ENCODE data around the gene CSNK2A3. TPM values are rescaled to one million over a fixed set of nuclear protein-coding genes. Genes with fewer than 3 reads are reported as not detected.

Gene CSNK2A3
- total and polyA plus RNA-seq, 2 of the 13 experiments (the other 11 are each of a cell fraction or from before 2014, with no cell fraction given) = 1.7 to 3.5 TPM

DNA sequence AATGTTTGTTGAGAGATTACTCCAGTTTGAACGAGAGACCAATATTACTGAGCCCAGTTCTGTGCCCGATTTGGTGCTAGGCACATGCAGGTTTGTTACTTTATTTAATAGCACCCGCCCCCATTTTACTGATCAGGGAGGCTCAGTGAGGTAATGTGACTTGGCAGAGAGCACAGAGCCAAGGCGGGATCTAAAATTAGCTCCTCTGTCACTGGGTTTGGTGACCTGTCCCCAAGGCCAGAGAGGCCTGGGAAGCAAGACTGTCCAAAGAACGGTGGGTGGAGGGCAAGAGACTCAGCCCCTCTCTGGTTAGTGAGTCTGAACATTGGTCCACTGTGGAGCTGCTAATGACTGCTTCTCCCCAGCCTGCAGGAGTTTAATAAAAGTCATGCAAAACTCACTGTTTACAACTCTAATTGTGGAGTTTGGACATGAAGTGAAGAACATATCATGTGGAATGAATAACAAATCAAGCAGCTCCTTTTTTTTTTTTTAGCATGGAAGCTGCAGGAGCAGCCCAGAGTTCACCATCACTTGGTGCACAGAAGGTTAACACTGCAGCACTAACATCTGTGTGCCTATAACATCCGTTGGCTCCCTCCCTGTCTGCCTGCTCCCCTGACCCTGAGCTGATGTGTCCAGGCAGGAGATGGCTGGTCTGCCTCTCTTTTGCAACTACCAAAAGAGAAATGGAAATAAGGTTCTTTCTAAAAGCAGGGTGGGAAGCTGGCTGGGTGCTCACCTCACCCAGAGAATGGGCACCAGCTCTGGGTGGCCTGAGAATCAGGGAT, 39.0 kb downstream of the CSNK2A3 start:
- TF ChIP-seq PLRG1 (conservative IDR thresholded peaks at IDR 0.05) = no peak
- TF ChIP-seq, protein P1, sequence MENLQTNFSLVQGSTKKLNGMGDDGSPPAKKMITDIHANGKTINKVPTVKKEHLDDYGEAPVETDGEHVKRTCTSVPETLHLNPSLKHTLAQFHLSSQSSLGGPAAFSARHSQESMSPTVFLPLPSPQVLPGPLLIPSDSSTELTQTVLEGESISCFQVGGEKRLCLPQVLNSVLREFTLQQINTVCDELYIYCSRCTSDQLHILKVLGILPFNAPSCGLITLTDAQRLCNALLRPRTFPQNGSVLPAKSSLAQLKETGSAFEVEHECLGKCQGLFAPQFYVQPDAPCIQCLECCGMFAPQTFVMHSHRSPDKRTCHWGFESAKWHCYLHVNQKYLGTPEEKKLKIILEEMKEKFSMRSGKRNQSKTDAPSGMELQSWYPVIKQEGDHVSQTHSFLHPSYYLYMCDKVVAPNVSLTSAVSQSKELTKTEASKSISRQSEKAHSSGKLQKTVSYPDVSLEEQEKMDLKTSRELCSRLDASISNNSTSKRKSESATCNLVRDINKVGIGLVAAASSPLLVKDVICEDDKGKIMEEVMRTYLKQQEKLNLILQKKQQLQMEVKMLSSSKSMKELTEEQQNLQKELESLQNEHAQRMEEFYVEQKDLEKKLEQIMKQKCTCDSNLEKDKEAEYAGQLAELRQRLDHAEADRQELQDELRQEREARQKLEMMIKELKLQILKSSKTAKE (CRISPR knock-in tag; IDR thresholded peaks at IDR 0.05; ENCODE audit: borderline replicate concordance) = no peak
- no peak for TF ChIP-seq SOX13 (IDR thresholded peaks at IDR 0.05)
- no peak for TF ChIP-seq SOX13 (CRISPR knock-in tag; conservative IDR thresholded peaks at IDR 0.05 in 1 of 2, IDR thresholded peaks at IDR 0.05 in 1 of 2)
- TF ChIP-seq FLYWCH1 (CRISPR knock-in tag; IDR thresholded peaks at IDR 0.05) = no peak
- no peak for TF ChIP-seq FOXP4 (CRISPR knock-in tag; IDR thresholded peaks at IDR 0.05)
- no peak for TF ChIP-seq ZBTB8A (CRISPR knock-in tag; IDR thresholded peaks at IDR 0.05; ENCODE audit: borderline replicate concordance, low read depth)
- TF ChIP-seq ZNF296 (CRISPR knock-in tag; conservative IDR thresholded peaks at IDR 0.05) = no peak
- TF ChIP-seq RARA (CRISPR knock-in tag; IDR thresholded peaks at IDR 0.05) = no peak
- TF ChIP-seq ZNF256 (CRISPR knock-in tag; conservative IDR thresholded peaks at IDR 0.05) = no peak
- TF ChIP-seq MTA1 (CRISPR knock-in tag; IDR thresholded peaks at IDR 0.05; ENCODE audit: borderline replicate concordance) = no peak
- no peak for TF ChIP-seq TGIF2 (CRISPR knock-in tag; IDR thresholded peaks at IDR 0.05)
- DNase-seq (ENCODE audit: low spot score) = no peak
- no TSS peak for BruUV-seq (replicated peaks)
- Histone ChIP-seq H3K9ac (ENCODE audit: insufficient read depth, low read depth, low read length) (no peak overlapping the region), H3K27me3 (ENCODE audit: control insufficient read depth in 1 of 2, insufficient read depth in 2 of 2, low read length in 2 of 2) (peaks cover 0 to 3% of the 10 kb centered on the region in 2 experiments; a peak in 1 of 5 replicates), H4K20me1 (ENCODE audit: insufficient read depth, low read length) (no peaks in the 10 kb centered on the region), H3K9me3 (ENCODE audit: low read length) (no peaks in the 10 kb centered on the region), H3K79me2 (ENCODE audit: insufficient read depth, low read length) (no peaks in the 10 kb centered on the region), H3K4me2 (ENCODE audit: low read depth, low read length) (no peak overlapping the region), H2AFZ (ENCODE audit: low read length) (no peak overlapping the region), H3K36me3 (replicated peaks in 1 of 2; ENCODE audit: control insufficient read depth in 1 of 2, insufficient read depth in 2 of 2, low read length in 2 of 2) (no peaks in the 10 kb centered on the region), H3K27ac (ENCODE audit: extremely low read length, insufficient read depth, low read length) (no peak overlapping the region), H3K4me1 (ENCODE audit: insufficient read depth, low read length) (no peaks in the 10 kb centered on the region), H3K4me3 (replicated peaks in 1 of 3; ENCODE audit: insufficient read depth in 1 of 3, low read depth in 2 of 3, low read length in 3 of 3) (no peak overlapping the region)
- FAIRE-seq = no peak
- POLR2A ChIA-PET = no interaction called here
- CTCF ChIA-PET (ENCODE audit: low intra/inter-chr PET ratio, low total read pairs) = no interaction called here
- in situ Hi-C loops (cut with HindIII; ENCODE audit: extremely low pct_ligation_motif_present, low pct_unique_long_range_greater_than_20kb) (no loop called here), intact Hi-C loops (cut with micrococcal nuclease; ENCODE audit: unreplicated experiment) (no loop called here)
- 10% methylated on average over 6 of the region's 6 CpGs for WGBS (ENCODE audit: low lambda C conversion rate)
- no peak for ATAC-seq

Data from HepG2 (cell line).